Smooth muscle cell (in vitro differentiated cells): ENCODE results near the gene CHCHD3. TPM values are rescaled to one million over a fixed set of nuclear protein-coding genes. Genes with fewer than 3 reads are reported as not detected.

ENCODE experiments used
- DNase-seq: peaks from one replicate; lab custom pipeline; 2025; ENCODE audit not compliant: unreplicated experiment; lab: John Stamatoyannopoulos, UW
- H2AFZ ChIP-seq: fragments of 200-600 bp; sonication (generic); 2 replicates; pipeline ENCODE4 v1.6.0; 2016; ENCODE audit warnings: antibody characterized with exemption, low read depth, mild to moderate bottlenecking
- H3F3A ChIP-seq: fragments of 200-600 bp; sonication (generic); 2 replicates; pipeline ENCODE4 v1.6.0; 2017; ENCODE audit warnings: antibody characterized with exemption, low read depth
- H3K27ac ChIP-seq: fragments of 200-600 bp; sonication (generic); 2 replicates; pipeline ENCODE4 v1.5.1; 2016; ENCODE audit warnings: low read depth, mild to moderate bottlenecking
- H3K27me3 ChIP-seq: fragments of 200-600 bp; sonication (generic); 2 replicates; pipeline ENCODE4 v1.6.1; 2016; ENCODE audit warnings: low read depth, mild to moderate bottlenecking
- H3K36me3 ChIP-seq: fragments of 200-600 bp; sonication (generic); 2 replicates; pipeline ENCODE4 v1.5.1; 2016; ENCODE audit warnings: low read depth
- H3K4me1 ChIP-seq: fragments of 200-600 bp; sonication (generic); 2 replicates; pipeline ENCODE4 v1.5.1; 2016; ENCODE audit warnings: low read depth
- H3K4me2 ChIP-seq: fragments of 200-600 bp; sonication (generic); 2 replicates; pipeline ENCODE4 v1.6.0; 2016; ENCODE audit warnings: mild to moderate bottlenecking
- H3K4me3 ChIP-seq: fragments of 200-600 bp; sonication (generic); 2 replicates; pipeline ENCODE4 v1.5.1; 2016; ENCODE audit warnings: mild to moderate bottlenecking
- H3K79me2 ChIP-seq: fragments of 200-600 bp; sonication (generic); 2 replicates; pipeline ENCODE4 v1.6.0; 2016; ENCODE audit warnings: low read depth, mild to moderate bottlenecking
- H3K9ac ChIP-seq: fragments of 200-600 bp; sonication (generic); 2 replicates; pipeline ENCODE4 v1.6.0; 2016; ENCODE audit warnings: low read depth
- H3K9me3 ChIP-seq: fragments of 200-600 bp; sonication (generic); replicated peaks from 2 replicates; pipeline ENCODE4 v1.5.1; 2016; ENCODE audit warnings: low read depth
- H4K20me1 ChIP-seq: fragments of 200-600 bp; sonication (generic); 2 replicates; pipeline ENCODE4 v1.6.0; 2016; ENCODE audit warnings: low read depth
- WGBS: methylation state at CpG from one replicate; pipeline ENCODE4 v1.1.7; 2016; ENCODE audit warnings: low lambda C conversion rate; 5-methylcytosine and 5-hydroxymethylcytosine counted together
- polyA plus RNA-seq: library from polyadenylated mRNA; unstranded; fragments of >200 nt; fragmentation: Nextera tagmentation; extraction: Ambion mirVana; gene quantifications from 2 replicates; pipeline ENCODE4 v1.2.1, GENCODE V29; 2016
- total RNA-seq: library from RNA; depleted of rRNA; stranded (reverse); fragments of >200 nt; gene quantifications from 2 replicates; pipeline ENCODE4 v1.2.3, GENCODE V29; 2014
- TF ChIP-seq, protein P1 (sequence below): fragments of 200-600 bp; sonication (generic); IDR thresholded peaks from 2 replicates; pipeline ENCODE4 v1.5.1; 2017; ENCODE audit warnings: borderline replicate concordance, mild to moderate bottlenecking, antibody characterized with exemption; ENCODE audit not compliant: insufficient read depth, poor library complexity, severe bottlenecking

CHCHD3 gene
- total and polyA plus RNA-seq, 2 experiments from 2014 or later = 49.8 to 59.2 TPM

DNA sequence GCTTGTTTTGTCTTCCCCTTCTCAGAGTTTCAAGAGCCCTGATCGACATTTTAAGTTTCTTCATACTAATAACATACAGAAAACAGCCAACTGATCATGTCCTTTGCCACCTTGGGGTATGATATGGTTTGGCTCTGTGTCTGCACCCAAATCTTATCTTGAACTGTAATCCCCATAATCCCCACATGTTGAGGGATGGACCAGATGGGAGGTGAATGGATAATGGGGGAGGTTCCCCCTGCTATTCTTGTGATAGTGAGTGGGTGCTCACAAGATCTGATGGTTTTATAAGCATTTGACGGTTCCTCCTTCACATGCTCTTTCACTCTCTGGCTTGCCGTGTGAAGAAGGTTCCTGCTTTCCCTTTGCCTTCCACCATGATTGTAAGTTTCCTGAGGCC lies 190.3 kb downstream of the CHCHD3 start:
- H4K20me1 ChIP-seq = no peaks in the 10 kb centered on the region
- no peaks in the 10 kb centered on the region for H3K4me1 ChIP-seq
- H3K9ac ChIP-seq = no peak overlapping the region
- no peak overlapping the region for H3K4me2 ChIP-seq
- H3K9me3 ChIP-seq = no peaks in the 10 kb centered on the region
- DNase-seq = no peak
- H2AFZ ChIP-seq = no peak overlapping the region
- H3K36me3 ChIP-seq = no peaks in the 10 kb centered on the region
- TF ChIP-seq, protein P1, sequence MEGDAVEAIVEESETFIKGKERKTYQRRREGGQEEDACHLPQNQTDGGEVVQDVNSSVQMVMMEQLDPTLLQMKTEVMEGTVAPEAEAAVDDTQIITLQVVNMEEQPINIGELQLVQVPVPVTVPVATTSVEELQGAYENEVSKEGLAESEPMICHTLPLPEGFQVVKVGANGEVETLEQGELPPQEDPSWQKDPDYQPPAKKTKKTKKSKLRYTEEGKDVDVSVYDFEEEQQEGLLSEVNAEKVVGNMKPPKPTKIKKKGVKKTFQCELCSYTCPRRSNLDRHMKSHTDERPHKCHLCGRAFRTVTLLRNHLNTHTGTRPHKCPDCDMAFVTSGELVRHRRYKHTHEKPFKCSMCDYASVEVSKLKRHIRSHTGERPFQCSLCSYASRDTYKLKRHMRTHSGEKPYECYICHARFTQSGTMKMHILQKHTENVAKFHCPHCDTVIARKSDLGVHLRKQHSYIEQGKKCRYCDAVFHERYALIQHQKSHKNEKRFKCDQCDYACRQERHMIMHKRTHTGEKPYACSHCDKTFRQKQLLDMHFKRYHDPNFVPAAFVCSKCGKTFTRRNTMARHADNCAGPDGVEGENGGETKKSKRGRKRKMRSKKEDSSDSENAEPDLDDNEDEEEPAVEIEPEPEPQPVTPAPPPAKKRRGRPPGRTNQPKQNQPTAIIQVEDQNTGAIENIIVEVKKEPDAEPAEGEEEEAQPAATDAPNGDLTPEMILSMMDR = no peak
- 73% methylated on average over 3 of the region's 3 CpGs for WGBS
- H3K27ac ChIP-seq = no peak overlapping the region
- H3F3A ChIP-seq = no peaks in the 10 kb centered on the region
- no peaks in the 10 kb centered on the region for H3K79me2 ChIP-seq
- H3K27me3 ChIP-seq = no peaks in the 10 kb centered on the region
- no peak overlapping the region for H3K4me3 ChIP-seq

DNA sequence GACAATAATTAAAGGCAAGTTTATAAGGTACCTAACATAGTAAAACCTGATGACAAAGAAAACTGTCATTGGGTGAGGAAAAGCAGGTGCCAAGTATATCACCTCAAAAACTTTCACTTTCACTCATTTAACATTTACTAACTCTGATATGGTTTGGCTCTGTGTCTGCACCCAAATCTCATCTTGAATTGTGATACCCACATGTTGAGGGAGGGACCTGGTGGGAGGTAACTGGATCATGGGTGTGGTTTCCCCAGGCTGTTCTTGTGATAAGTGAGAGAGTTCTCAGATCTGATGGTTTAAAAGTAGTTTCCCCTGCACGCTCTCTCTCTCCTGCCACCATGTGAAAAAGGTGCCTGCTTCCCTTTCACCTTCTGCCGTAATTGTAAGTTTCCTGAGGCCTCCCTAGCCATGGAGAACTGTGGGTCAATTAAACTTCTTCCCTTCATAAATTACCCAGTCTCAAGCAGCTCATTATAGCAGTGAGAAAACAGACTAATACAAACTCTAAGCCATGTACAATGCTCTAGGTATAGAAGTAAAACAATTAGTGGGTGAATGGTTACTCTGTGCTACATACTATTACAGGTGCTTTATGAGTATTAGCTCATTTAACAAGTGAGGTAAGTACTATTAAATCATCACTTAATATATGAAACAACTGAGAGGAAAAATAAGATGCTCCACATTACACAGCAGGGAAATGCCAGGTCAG lies 199.0 kb downstream of the CHCHD3 start:
- WGBS = 86% methylated on average over 2 of the region's 2 CpGs

DNA sequence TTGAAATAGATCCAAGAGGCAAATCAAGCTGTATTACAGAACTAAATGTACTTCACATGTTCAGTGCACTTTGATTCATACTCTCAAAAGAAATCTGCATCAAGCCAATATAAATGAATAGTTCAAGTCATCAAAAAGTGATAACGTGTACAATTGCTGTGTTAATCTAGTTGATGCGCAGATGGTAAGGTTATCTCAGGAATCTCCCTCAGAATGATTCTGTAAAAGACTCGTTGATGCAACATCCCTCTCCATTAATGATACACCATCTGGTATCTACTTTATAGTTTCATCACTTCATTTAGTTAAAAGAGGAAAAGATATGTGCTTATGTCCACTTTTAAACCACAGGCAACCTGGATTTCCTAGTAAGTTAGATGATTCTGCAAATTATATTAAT lies 200.6 kb downstream of the CHCHD3 start:
- no peaks in the 10 kb centered on the region for H3K27me3 ChIP-seq
- WGBS = 84% methylated on average over 3 of the region's 3 CpGs
- H3K4me3 ChIP-seq = no peak overlapping the region
- H2AFZ ChIP-seq = no peak overlapping the region
- no peaks in the 10 kb centered on the region for H3K4me1 ChIP-seq
- no peak overlapping the region for H3K27ac ChIP-seq
- H3K9me3 ChIP-seq = no peaks in the 10 kb centered on the region
- TF ChIP-seq, protein P1 = no peak
- no peaks in the 10 kb centered on the region for H3K79me2 ChIP-seq
- no peak overlapping the region for H3K4me2 ChIP-seq
- no peaks in the 10 kb centered on the region for H3F3A ChIP-seq
- DNase-seq = no peak
- H3K9ac ChIP-seq = no peak overlapping the region
- peaks cover 31% of the 10 kb centered on the region for H4K20me1 ChIP-seq
- no peaks in the 10 kb centered on the region for H3K36me3 ChIP-seq

More for the DNA sequence above, 199.0 kb downstream of the CHCHD3 start:
- Histone ChIP-seq H4K20me1 (peaks cover 27% of the 10 kb centered on the region), H3K27me3 (no peaks in the 10 kb centered on the region), H3K36me3 (no peaks in the 10 kb centered on the region), H3K9ac (no peak overlapping the region), H3K27ac (no peak overlapping the region), H3K9me3 (no peaks in the 10 kb centered on the region), H2AFZ (no peak overlapping the region), H3K79me2 (no peaks in the 10 kb centered on the region), H3K4me3 (no peak overlapping the region), H3K4me1 (no peaks in the 10 kb centered on the region), H3F3A (no peaks in the 10 kb centered on the region), H3K4me2 (no peak overlapping the region)
- TF ChIP-seq, protein P1 = no peak
- no peak for DNase-seq

DNA sequence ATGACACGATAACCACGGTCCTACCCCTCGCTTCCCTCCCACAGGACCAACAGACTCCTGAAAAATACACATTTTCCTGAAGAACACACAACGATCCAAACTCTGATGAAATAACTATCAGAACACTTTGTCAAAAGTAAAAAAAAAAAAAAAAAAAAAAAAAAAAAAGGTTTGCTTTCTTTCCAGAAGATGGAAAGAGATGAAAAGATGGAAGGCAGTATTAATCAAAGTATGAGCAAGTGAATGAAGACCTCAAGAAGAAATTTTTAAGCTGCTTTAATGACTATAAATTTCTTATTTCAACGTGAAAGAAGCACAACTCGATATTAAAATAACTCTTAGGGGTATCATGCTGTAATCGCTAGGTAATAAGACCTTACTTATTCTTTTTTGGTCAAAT lies 202.3 kb downstream of the CHCHD3 start:
- Histone ChIP-seq H3K4me2 (no peak overlapping the region), H3K36me3 (no peaks in the 10 kb centered on the region), H2AFZ (no peak overlapping the region), H3K79me2 (no peaks in the 10 kb centered on the region), H3K4me1 (no peaks in the 10 kb centered on the region), H3K27me3 (no peaks in the 10 kb centered on the region), H3K9ac (no peak overlapping the region), H3K4me3 (no peak overlapping the region), H3F3A (no peaks in the 10 kb centered on the region), H4K20me1 (peaks cover 35% of the 10 kb centered on the region), H3K27ac (no peak overlapping the region), H3K9me3 (no peaks in the 10 kb centered on the region)
- 98% methylated on average over 7 of the region's 7 CpGs for WGBS
- DNase-seq = no peak
- TF ChIP-seq, protein P1 = no peak
